Epithelial cell of proximal tubule (primary cell): ENCODE data around the gene FIS1. TPM values are rescaled to one million over a fixed set of nuclear protein-coding genes. Genes with fewer than 3 reads are reported as not detected.

Experiments
- DNase-seq: peaks from one replicate; pipeline ENCODE4 v3.0.0-alpha.2; 2011; ENCODE audit warnings: low read depth
- H3K4me3 ChIP-seq: 2 replicates; pipeline ENCODE4 v1.5.1; 2011; ENCODE audit warnings: low read depth, mild to moderate bottlenecking, low read length
- CTCF ChIP-seq: conservative IDR thresholded peaks from 2 replicates; pipeline ENCODE4 v1.5.1; 2012; ENCODE audit warnings: low read depth, mild to moderate bottlenecking, low read length
- total RNA-seq: library from RNA; depleted of rRNA; stranded (reverse); fragments of >200 nt; gene quantifications from 2 replicates; pipeline ENCODE4 v1.2.3, GENCODE V29; 2015

Gene FIS1
- total RNA-seq, 1 donor from 2014 or later: 189 TPM

GRCh38 chr7:101235522-101235921, 9.4 kb downstream of the FIS1 start:
- TF ChIP-seq CTCF: no peak
- DNase-seq: no peak
- no peak overlapping the region for H3K4me3 ChIP-seq

DNA sequence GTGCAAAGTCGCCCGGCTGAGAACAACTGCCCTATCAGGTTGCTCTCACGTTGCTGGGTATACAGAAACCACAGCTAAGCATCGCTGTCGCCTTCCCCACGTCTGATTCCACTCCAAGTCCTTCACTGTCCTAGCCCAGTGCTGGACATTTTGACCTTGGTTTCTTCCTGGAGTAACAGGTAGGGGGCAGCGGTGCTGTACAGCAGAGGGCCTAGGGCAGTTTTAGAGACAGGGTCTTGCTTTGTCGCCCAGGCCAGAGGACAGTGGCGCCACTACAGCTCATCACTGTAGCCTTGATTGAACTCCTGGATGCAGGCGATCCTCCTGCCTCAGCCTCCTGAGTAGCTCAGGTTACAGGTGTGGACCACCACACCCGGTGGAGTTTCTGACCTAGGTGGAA, 9.8 kb downstream of the FIS1 start:
- H3K4me3 ChIP-seq: no peak overlapping the region
- DNase-seq: no peak
- TF ChIP-seq CTCF: peak; percentile 55

DNA sequence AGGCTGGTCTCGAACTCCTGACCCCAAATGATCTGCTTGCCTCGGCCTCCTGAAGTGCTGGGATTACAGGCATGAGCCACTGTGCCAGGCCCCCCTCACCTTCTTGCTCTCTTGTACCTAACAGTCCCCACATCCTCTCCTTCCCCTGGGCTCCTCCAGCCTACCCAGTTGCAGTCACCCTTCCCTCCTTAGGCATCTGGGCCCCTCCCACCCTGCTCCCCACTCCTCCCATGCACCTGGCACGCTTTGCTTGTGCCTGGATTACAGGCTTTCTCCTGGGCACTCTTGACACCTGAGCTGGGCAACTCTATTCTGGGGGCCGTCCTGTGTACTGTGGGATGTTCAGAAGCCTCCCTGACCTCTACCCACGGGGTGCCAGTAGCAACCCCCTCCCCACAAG, 10.2 kb downstream of the FIS1 start:
- H3K4me3 ChIP-seq: no peak overlapping the region
- no peak for DNase-seq
- no peak for TF ChIP-seq CTCF

DNA sequence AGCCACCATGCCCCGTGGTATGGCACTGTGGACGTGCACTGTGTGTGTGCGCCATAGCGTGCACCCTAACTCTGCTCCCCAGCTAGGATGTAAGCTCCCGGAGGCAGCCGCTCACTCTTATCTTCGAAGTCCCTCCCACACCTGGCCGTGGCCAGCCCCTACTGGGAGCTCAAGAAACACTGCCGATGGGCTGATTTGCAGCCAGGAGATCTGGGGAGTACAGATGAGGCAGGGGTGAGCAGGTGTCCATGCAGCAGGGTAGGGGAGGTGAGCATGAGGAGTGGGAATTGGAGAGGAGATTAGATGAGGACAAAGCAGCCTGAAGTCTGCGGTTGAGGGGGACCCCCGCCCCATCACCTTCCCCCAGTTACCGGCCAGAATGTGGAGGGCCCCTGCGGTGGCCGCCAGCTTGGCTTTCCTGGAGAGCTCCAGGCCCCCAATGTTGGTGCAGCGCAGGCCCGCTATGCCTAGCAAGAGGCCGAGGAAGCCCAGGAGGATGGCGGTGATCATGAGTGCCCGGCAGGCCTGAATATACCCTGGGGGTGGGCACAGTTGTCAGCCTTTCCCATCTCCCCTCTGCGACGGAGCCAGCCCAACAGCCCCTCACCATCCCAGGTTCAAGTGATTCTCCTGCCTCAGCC, 10.9 kb downstream of the FIS1 start:
- no peak for DNase-seq
- TF ChIP-seq CTCF: no peak
- no peak overlapping the region for H3K4me3 ChIP-seq

- TF ChIP-seq CTCF: no peak
- peak overlapping the region; percentile 34 for H3K4me3 ChIP-seq
- no peak for DNase-seq
Measured at GRCh38 chr7:101232141-101232850, 12.6 kb downstream of the FIS1 start.

GRCh38 chr7:101231644-101232043, 13.2 kb downstream of the FIS1 start:
- no peak for TF ChIP-seq CTCF
- DNase-seq: no peak
- H3K4me3 ChIP-seq: peak overlapping the region; percentile 34

GRCh38 chr7:101226721-101227120, 18.2 kb downstream of the FIS1 start:
- no peak for TF ChIP-seq CTCF
- DNase-seq: no peak
- H3K4me3 ChIP-seq: no peak overlapping the region
